K562 (cell line): ENCODE data around the gene CD300A. TPM values are rescaled to one million over a fixed set of nuclear protein-coding genes. Genes with fewer than 3 reads are reported as not detected.
A peak's percentile ranks its signal among the peaks of the same experiment; 100 is the strongest.

Source experiments
- BRD4 ChIP-seq: fragments of 200-600 bp; sonication (generic); IDR thresholded peaks from 2 replicates; pipeline ENCODE4 v1.6.1; 2017; ENCODE audit warnings: inconsistent platforms
- FUS ChIP-seq: fragments of 200-400 bp; formaldehyde crosslinking; optimal IDR thresholded peaks from 2 replicates; pipeline ENCODE3; 2017; ENCODE audit warnings: low read depth, low read length
- GATA2 ChIP-seq: sonication (generic); formaldehyde crosslinking; IDR thresholded peaks from 2 replicates; pipeline ENCODE4 v1.4.0; 2020; ENCODE audit warnings: mild to moderate bottlenecking, missing genetic modification reagents
- HNRNPLL ChIP-seq: fragments of 200-400 bp; formaldehyde crosslinking; IDR thresholded peaks from 2 replicates; pipeline ENCODE4 v1.6.1; 2017; ENCODE audit warnings: low read length, low read depth, mild to moderate bottlenecking; ENCODE audit not compliant: poor library complexity, severe bottlenecking
- LEF1 ChIP-seq: fragments of 450-650 bp; IDR thresholded peaks from 2 replicates; pipeline ENCODE4 v1.6.1; 2016; ENCODE audit warnings: mild to moderate bottlenecking
- MAFG ChIP-seq: fragments of 450-650 bp; conservative IDR thresholded peaks from 2 replicates; pipeline ENCODE4 v1.6.1; 2016; ENCODE audit warnings: missing genetic modification characterization, missing compliant biosample characterization
- RBBP5 ChIP-seq: fragments of 200-600 bp; sonication (generic); IDR thresholded peaks from 2 replicates; pipeline ENCODE4 v1.6.1; 2012; ENCODE audit warnings: borderline replicate concordance, mild to moderate bottlenecking, low read length, control low read depth, inconsistent platforms; ENCODE audit not compliant: insufficient read depth, poor library complexity, severe bottlenecking
- SETDB1 ChIP-seq: IDR thresholded peaks from one replicate; pipeline ENCODE4 v1.6.1; 2012; ENCODE audit warnings: low read length, control low read depth, inconsistent platforms
- TCF7L2 ChIP-seq: fragments of 150-350 bp; IDR thresholded peaks from 2 replicates; pipeline ENCODE4 v1.6.1; 2016; ENCODE audit warnings: low read depth, mild to moderate bottlenecking, low read length, moderate library complexity
- ZNF699 ChIP-seq: fragments of 250-450 bp; sonication (Bioruptor Pico); IDR thresholded peaks from 2 replicates; pipeline ENCODE4 v1.8.0; 2021; ENCODE audit warnings: mild to moderate bottlenecking, moderate library complexity; ENCODE audit not compliant: insufficient replicate concordance
- ZNF764 ChIP-seq: fragments of 250-450 bp; sonication (Bioruptor Pico); IDR thresholded peaks from 2 replicates; pipeline ENCODE4 v1.4.0; 2020; ENCODE audit warnings: low read depth, mild to moderate bottlenecking, moderate library complexity
- polyA plus RNA-seq, 8 experiments: library from polyadenylated mRNA; depleted of rRNA in 4 of 8; stranded (reverse) in 5 of 8; unstranded in 3 of 8; fragments of >200 nt; fragmentation: Nextera tagmentation in 2 of 8; fragmentation: Illumina TruSeq in 1 of 8; extraction: Ambion mirVana in 2 of 8; extraction: Trizol in 1 of 8; gene quantifications; 2 replicates each; pipeline versions ENCODE4 v1.2.1 to v1.2.3, GENCODE V29; 2011 to 2014; ENCODE audit warnings: inconsistent platforms in 1 of 8, missing spikeins in 1 of 8
- total RNA-seq, 7 experiments: library from RNA; depleted of rRNA in 6 of 7; stranded (reverse); fragments of >200 nt in 6 of 7; fragmentation: Illumina TruSeq in 2 of 7; extraction: Trizol in 2 of 7; gene quantifications; 2 replicates each; pipeline versions ENCODE4 v1.2.1 to v1.2.3, GENCODE V29; 2011 to 2021; ENCODE audit warnings: low replicate concordance in 1 of 7
- TF ChIP-seq, protein P1 (sequence below): sonication (generic); formaldehyde crosslinking; IDR thresholded peaks from 2 replicates; pipeline ENCODE4 v1.8.1; 2023; ENCODE audit warnings: mild to moderate bottlenecking, missing genetic modification reagents
- TF ChIP-seq, protein P2 (sequence below): sonication (generic); formaldehyde crosslinking; IDR thresholded peaks from 2 replicates; pipeline ENCODE4 v1.9.0; 2022; ENCODE audit warnings: mild to moderate bottlenecking, missing genetic modification reagents
- TF ChIP-seq, protein P3 (sequence below): sonication (generic); formaldehyde crosslinking; IDR thresholded peaks from 2 replicates; pipeline ENCODE4 v1.8.0; 2023; ENCODE audit warnings: mild to moderate bottlenecking, missing genetic modification reagents
- TF ChIP-seq, protein P4 (sequence below): fragments of 200-800 bp; sonication (Bioruptor generic); IDR thresholded peaks from 2 replicates; pipeline ENCODE4 v1.6.1; 2017; ENCODE audit warnings: missing genetic modification characterization, missing compliant biosample characterization
- TF ChIP-seq, protein P5 (sequence below), 3 experiments: fragments of 200-800 bp in 1 of 3; sonication (Bioruptor generic) in 1 of 3; sonication (generic) in 1 of 3; formaldehyde crosslinking in 1 of 3; IDR thresholded peaks; 2 replicates each; pipeline versions ENCODE4 v1.6.1 to v1.8.0; 2016 to 2022; ENCODE audit warnings: mild to moderate bottlenecking in 2 of 3, missing compliant biosample characterization in 2 of 3, missing genetic modification characterization in 2 of 3, missing genetic modification reagents in 1 of 3

Gene CD300A
- total and polyA plus RNA-seq, 9 of the 15 experiments (the other 6 are each of a cell fraction or from before 2014, with no cell fraction given) = 0.21 to 1.7 (median 0.41) TPM; not detected in 1

DNA sequence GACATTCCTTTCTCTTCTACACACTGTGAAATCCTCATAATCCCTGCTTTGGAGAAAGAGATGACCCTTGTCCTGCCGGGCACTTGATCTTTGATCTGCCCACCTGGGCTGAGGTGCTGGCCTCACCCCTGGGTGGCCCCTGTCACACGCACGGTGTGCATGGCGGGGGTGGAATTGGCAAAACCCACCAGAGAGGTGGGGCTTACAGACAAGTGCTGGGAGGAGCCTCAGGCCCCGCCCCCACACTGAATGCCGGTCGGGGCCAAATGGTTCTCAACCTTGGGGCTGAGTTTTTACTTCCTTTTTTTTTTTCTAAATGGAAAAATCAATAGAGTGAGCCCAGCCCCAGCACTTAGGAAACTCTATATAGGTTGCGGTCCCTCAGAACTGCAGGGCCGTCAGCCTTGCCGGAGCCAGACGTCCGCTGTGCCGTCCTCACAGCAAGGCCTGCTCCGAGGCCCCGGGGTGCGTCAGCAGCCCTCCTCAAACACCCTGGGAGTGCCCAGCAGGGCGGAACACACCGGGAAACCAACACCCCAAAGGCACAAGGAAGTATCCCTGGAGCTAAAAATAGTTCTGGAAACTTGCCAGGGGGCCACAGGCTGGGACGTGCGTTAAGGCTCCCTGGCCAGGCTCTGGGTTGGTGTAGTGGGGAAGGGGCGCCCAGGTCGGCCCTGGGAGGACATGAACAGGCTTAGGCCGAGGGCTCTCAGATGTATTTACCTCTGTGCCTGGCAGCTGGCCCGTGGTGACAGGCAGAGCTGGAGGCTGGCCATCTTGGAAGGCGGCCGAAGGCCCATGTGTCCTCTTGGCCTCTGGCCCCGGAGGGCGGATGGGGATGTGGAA lies 23.5 kb upstream of the CD300A start (continued):
- TF ChIP-seq, protein P1, sequence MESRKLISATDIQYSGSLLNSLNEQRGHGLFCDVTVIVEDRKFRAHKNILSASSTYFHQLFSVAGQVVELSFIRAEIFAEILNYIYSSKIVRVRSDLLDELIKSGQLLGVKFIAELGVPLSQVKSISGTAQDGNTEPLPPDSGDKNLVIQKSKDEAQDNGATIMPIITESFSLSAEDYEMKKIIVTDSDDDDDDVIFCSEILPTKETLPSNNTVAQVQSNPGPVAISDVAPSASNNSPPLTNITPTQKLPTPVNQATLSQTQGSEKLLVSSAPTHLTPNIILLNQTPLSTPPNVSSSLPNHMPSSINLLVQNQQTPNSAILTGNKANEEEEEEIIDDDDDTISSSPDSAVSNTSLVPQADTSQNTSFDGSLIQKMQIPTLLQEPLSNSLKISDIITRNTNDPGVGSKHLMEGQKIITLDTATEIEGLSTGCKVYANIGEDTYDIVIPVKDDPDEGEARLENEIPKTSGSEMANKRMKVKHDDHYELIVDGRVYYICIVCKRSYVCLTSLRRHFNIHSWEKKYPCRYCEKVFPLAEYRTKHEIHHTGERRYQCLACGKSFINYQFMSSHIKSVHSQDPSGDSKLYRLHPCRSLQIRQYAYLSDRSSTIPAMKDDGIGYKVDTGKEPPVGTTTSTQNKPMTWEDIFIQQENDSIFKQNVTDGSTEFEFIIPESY (CRISPR knock-in tag) = peak; percentile 31; the same call in 1 of the 2 replicates
- TF ChIP-seq MAFG (tag) = peak; percentile 78; the same call in 1 of the 2 replicates
- TF ChIP-seq ZNF699 = no peak
- TF ChIP-seq LEF1 = peak; percentile 35; the same call in 1 of the 2 replicates
- TF ChIP-seq ZNF764 (CRISPR knock-in tag) = no peak
- TF ChIP-seq, protein P2, sequence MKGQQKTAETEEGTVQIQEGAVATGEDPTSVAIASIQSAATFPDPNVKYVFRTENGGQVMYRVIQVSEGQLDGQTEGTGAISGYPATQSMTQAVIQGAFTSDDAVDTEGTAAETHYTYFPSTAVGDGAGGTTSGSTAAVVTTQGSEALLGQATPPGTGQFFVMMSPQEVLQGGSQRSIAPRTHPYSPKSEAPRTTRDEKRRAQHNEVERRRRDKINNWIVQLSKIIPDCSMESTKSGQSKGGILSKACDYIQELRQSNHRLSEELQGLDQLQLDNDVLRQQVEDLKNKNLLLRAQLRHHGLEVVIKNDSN = no peak; the same call in 1 of the 2 replicates
- TF ChIP-seq HNRNPLL = no peak
- no peak for TF ChIP-seq FUS
- TF ChIP-seq, protein P3, sequence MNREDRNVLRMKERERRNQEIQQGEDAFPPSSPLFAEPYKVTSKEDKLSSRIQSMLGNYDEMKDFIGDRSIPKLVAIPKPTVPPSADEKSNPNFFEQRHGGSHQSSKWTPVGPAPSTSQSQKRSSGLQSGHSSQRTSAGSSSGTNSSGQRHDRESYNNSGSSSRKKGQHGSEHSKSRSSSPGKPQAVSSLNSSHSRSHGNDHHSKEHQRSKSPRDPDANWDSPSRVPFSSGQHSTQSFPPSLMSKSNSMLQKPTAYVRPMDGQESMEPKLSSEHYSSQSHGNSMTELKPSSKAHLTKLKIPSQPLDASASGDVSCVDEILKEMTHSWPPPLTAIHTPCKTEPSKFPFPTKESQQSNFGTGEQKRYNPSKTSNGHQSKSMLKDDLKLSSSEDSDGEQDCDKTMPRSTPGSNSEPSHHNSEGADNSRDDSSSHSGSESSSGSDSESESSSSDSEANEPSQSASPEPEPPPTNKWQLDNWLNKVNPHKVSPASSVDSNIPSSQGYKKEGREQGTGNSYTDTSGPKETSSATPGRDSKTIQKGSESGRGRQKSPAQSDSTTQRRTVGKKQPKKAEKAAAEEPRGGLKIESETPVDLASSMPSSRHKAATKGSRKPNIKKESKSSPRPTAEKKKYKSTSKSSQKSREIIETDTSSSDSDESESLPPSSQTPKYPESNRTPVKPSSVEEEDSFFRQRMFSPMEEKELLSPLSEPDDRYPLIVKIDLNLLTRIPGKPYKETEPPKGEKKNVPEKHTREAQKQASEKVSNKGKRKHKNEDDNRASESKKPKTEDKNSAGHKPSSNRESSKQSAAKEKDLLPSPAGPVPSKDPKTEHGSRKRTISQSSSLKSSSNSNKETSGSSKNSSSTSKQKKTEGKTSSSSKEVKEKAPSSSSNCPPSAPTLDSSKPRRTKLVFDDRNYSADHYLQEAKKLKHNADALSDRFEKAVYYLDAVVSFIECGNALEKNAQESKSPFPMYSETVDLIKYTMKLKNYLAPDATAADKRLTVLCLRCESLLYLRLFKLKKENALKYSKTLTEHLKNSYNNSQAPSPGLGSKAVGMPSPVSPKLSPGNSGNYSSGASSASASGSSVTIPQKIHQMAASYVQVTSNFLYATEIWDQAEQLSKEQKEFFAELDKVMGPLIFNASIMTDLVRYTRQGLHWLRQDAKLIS = 0 out of 2 replicates have a peak, but pooled peaks have one; percentile 43
- TF ChIP-seq, protein P4, sequence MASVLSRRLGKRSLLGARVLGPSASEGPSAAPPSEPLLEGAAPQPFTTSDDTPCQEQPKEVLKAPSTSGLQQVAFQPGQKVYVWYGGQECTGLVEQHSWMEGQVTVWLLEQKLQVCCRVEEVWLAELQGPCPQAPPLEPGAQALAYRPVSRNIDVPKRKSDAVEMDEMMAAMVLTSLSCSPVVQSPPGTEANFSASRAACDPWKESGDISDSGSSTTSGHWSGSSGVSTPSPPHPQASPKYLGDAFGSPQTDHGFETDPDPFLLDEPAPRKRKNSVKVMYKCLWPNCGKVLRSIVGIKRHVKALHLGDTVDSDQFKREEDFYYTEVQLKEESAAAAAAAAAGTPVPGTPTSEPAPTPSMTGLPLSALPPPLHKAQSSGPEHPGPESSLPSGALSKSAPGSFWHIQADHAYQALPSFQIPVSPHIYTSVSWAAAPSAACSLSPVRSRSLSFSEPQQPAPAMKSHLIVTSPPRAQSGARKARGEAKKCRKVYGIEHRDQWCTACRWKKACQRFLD (CRISPR knock-in tag) = peak; percentile 62; the same call in 1 of the 2 replicates
- no peak for TF ChIP-seq GATA2
- no peak for TF ChIP-seq TCF7L2
- TF ChIP-seq SETDB1 = no peak
- TF ChIP-seq RBBP5 = peak; percentile 42
- no peak for TF ChIP-seq BRD4
- TF ChIP-seq, protein P5, sequence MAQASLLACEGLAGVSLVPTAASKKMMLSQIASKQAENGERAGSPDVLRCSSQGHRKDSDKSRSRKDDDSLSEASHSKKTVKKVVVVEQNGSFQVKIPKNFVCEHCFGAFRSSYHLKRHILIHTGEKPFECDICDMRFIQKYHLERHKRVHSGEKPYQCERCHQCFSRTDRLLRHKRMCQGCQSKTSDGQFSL (CRISPR knock-in tag; IDR thresholded peaks at IDR 0.05) = peak; percentile 98
- TF ChIP-seq, protein P5 (tag; IDR thresholded peaks at IDR 0.05) = no peak
